Kidney epithelial cell (primary cell): Measurements from ENCODE around the gene SMIM20. TPM values are rescaled to one million over a fixed set of nuclear protein-coding genes. Genes with fewer than 3 reads are reported as not detected.
A peak's percentile ranks its signal among the peaks of the same experiment; 100 is the strongest.

ENCODE experiments used
- DNase-seq: peaks from one replicate; pipeline ENCODE4 v3.0.0-alpha.2; 2010; ENCODE audit warnings: low read depth
- H3K27me3 ChIP-seq: 2 replicates; pipeline ENCODE4 v1.6.0; 2011; ENCODE audit warnings: low read length; ENCODE audit not compliant: control insufficient read depth, insufficient read depth
- H3K36me3 ChIP-seq: 2 replicates; pipeline ENCODE4 v1.5.1; 2011; ENCODE audit warnings: low read length; ENCODE audit not compliant: control insufficient read depth, insufficient read depth
- H3K4me3 ChIP-seq: 2 replicates; pipeline ENCODE4 v1.5.1; 2011; ENCODE audit warnings: low read depth, mild to moderate bottlenecking, control low read depth, low read length
- total RNA-seq: library from RNA; depleted of rRNA; stranded (reverse); fragments of >200 nt; gene quantifications from 2 replicates; pipeline ENCODE4 v1.2.3, GENCODE V29; 2015
- TF ChIP-seq, protein P1 (sequence below): IDR thresholded peaks from 2 replicates; pipeline ENCODE4 v1.5.1; 2011; ENCODE audit warnings: mild to moderate bottlenecking, moderate library complexity, low read length, control low read depth, inconsistent platforms; ENCODE audit not compliant: insufficient read depth, poor library complexity, severe bottlenecking

Gene SMIM20
- total RNA-seq, 1 donor from 2014 or later: 50.0 TPM

GRCh38 chr4:25911356-25911755 is 2.7 kb upstream of the SMIM20 start:
- H3K4me3 ChIP-seq: no peak overlapping the region
- no peaks in the 10 kb centered on the region for H3K36me3 ChIP-seq
- no peak for DNase-seq
- TF ChIP-seq, protein P1, sequence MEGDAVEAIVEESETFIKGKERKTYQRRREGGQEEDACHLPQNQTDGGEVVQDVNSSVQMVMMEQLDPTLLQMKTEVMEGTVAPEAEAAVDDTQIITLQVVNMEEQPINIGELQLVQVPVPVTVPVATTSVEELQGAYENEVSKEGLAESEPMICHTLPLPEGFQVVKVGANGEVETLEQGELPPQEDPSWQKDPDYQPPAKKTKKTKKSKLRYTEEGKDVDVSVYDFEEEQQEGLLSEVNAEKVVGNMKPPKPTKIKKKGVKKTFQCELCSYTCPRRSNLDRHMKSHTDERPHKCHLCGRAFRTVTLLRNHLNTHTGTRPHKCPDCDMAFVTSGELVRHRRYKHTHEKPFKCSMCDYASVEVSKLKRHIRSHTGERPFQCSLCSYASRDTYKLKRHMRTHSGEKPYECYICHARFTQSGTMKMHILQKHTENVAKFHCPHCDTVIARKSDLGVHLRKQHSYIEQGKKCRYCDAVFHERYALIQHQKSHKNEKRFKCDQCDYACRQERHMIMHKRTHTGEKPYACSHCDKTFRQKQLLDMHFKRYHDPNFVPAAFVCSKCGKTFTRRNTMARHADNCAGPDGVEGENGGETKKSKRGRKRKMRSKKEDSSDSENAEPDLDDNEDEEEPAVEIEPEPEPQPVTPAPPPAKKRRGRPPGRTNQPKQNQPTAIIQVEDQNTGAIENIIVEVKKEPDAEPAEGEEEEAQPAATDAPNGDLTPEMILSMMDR: no peak
- H3K27me3 ChIP-seq: no peaks in the 10 kb centered on the region

GRCh38 chr4:25913056-25913850 is 767 bp upstream of the SMIM20 start:
- TF ChIP-seq, protein P1: no peak
- DNase-seq: no peak
- H3K36me3 ChIP-seq: no peaks in the 10 kb centered on the region

GRCh38 chr4:25914670-25915352 is 791 bp downstream of the SMIM20 start:
- Histone ChIP-seq H3K4me3 (peak overlapping the region; percentile 80), H3K27me3 (no peaks in the 10 kb centered on the region), H3K36me3 (no peaks in the 10 kb centered on the region)
- TF ChIP-seq, protein P1: no peak
- no peak for DNase-seq

More at GRCh38 chr4:25913056-25913850, 767 bp upstream of the SMIM20 start:
- peak overlapping the region; percentile 80 for H3K4me3 ChIP-seq
- H3K27me3 ChIP-seq: no peaks in the 10 kb centered on the region

GRCh38 chr4:25915353-25915705 is 1.3 kb downstream of the SMIM20 start:
- H3K4me3 ChIP-seq: no peak overlapping the region
- no peaks in the 10 kb centered on the region for H3K36me3 ChIP-seq
- no peaks in the 10 kb centered on the region for H3K27me3 ChIP-seq
- TF ChIP-seq, protein P1: no peak
- DNase-seq: no peak

DNA sequence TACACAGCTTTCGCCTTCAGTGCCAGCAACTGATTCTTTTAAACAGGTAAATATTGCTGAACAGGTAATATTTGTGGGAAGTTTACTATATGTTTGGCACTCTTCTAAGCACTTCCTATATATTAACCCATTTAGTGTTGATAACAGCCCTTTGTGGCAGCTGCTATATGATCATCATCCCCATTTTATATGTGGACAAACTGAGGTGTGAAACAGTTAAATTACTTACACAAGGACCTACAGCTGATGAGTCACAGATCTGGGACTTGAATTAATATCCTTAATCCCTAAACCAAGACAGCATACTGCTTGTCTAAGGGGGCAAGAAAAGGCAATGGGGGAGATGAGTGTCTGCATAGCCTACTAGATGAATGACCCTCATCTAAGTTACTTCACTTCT is 2.9 kb downstream of the SMIM20 start:
- TF ChIP-seq, protein P1: no peak
- H3K27me3 ChIP-seq: no peaks in the 10 kb centered on the region
- no peak overlapping the region for H3K4me3 ChIP-seq
- no peaks in the 10 kb centered on the region for H3K36me3 ChIP-seq
- no peak for DNase-seq
